ELR (cell line): ENCODE results near the gene RNF123.

Experiments used
- DNase-seq: peaks from one replicate; pipeline ENCODE4 v3.0.0-alpha.2; 2015; ENCODE audit warnings: low read depth

RNF123 gene

DNA sequence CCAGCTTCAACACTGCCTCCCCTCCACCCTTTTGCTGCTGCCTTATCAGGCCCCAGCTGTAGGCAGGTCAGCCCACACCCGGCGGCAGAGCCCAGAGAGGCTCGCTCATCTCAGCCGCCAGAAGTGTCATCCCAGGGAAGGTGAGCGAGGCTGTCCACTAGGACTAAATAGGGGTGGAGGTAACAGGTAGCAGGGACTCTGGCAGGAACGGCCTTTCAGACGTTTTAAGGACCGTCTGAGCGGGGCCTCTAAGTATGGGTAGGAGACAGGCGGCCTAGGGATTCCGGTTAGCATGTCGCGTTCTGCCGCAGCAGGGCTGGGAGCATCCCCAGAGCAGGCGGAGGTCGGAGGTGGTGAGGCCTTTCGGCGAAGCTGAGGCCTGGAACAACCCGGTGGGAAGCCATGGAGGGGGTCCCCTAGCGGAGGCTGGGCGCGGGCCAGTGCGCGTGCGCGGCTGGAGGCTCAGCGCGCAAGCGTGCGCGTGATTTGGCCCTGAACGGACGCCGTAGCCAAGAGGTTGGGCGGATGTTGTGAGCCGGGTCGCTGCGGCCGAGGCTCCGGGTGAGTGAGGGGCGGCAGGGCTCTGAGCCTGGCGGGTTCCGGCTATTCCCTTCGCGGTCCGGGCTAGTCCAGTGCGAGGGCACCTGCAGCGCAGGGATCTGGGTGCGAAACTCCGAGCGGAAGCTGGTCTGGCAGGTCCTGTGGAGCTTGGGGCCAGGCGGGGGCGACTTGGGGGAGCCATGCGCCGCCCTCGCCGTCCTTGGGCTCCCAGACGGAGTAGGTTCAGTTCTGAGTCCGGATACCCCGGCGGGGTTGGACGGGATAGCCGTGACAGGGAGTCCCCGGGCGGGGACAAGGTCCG, at the start of gene RNF123, which contains the start of gene MST1:
Gene RNF123 (plus strand): TSS at position 512 of the 862 bp plus-strand sequence. CDS start 1,609 bp downstream, outside the sequence.
Gene MST1 (minus strand): TSS at position 429 of the 862 bp plus-strand sequence. CDS start 783 bp downstream, outside the sequence.
- peak; percentile 89 for DNase-seq

DNA sequence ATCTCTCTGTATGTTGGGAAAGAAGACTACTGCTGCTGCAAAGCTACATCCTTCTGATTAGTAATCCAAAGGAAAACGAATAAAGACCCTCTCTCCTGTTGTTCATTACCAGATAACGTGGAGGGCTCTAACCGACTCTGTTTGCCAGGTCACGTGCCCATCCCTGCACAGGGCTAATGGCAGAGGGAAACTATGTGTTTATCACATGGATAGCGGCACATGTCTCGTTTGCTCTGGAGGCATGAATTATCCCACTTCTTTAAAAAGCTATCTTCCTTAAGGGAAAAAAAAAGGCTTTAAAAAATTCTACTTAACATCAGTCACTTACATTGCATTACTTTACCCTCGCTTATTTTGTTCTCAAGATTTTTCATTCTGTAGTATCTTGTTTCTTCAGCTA, 48.1 kb upstream of the RNF123 start:
- no peak for DNase-seq

DNA sequence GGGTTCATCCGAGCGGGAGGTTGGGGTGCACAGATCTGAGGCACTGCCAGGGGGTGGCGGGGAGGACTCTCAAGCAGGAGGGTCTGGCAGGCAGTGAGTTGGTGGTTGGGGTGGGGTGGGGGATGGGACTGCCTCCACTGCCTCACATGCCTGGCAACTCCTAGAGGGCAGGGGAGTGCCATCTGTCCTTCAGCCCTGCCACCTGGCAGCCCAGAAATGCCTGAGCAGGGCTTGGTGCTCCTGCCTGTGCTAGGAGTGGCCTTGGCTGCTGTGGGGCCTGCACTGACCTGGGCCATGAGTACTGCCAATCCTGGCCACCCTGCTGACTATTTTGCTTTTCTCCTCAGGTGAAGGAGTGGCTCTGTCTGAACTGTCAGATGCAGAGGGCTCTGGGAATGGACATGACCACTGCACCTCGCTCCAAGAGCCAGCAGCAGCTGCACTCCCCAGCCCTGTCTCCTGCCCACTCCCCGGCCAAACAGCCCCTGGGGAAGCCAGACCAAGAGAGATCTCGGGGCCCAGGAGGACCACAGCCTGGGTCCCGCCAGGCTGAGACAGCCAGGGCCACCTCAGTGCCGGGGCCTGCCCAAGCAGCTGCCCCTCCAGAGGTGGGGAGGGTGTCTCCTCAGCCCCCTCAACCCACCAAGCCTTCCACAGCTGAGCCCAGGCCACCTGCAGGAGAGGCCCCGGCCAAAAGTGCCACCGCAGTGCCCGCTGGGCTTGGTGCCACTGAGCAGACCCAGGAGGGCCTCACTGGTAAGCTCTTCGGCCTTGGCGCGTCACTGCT, 47.2 kb upstream of the RNF123 start:
- no peak for DNase-seq

DNA sequence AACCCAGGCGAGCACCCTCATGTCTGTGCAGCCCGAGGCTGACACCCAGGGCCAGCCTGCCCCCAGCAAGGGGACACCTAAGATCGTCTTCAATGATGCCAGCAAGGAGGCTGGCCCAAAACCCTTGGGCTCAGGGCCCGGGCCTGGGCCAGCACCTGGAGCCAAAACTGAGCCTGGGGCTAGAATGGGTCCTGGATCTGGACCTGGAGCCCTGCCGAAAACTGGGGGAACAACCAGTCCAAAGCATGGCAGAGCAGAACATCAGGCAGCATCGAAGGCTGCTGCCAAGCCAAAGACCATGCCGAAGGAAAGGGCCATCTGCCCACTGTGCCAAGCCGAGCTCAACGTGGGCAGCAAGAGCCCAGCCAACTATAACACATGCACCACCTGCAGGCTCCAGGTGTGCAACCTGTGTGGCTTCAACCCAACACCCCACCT, 46.6 kb upstream of the RNF123 start:
- DNase-seq: no peak

DNA sequence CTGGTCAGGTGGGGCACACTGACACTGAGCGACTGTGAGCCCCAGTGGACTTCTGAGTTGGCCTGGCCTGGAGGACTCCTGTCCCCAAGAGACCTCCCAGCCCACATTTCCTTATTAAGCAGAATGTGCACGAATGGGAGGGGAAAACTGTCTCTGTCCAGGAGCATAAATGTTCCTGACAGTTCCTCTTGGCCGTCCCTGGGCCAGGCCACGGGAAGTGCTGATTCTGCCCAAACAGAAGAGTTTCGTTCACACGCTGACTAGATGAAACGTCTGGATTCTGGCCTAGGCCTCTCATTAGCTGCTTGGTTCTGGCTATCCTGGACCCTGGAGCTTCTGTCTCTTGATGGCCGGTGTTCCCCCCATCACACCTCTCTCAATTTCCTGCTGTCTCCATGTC, 44.7 kb upstream of the RNF123 start:
- DNase-seq: no peak

DNA sequence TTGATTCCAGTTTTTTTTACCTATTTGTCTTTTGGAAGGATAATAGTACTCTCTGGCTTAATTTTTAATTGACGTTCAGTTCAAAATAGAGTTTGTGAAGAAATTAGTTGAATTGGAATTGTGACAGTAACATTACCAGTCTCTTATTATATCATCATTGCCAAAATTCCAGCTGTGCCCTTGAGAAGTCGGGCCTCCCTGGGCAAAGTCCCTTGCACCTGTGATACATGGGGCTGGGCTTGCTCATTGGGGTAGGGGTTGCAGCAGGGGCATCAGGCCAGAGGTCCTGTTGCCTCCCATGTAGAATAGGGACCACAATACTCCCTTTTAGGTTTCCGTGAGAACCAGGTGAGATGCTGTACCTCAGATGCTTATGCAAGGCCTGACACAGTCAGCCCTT, 43.1 kb upstream of the RNF123 start:
- no peak for DNase-seq

DNA sequence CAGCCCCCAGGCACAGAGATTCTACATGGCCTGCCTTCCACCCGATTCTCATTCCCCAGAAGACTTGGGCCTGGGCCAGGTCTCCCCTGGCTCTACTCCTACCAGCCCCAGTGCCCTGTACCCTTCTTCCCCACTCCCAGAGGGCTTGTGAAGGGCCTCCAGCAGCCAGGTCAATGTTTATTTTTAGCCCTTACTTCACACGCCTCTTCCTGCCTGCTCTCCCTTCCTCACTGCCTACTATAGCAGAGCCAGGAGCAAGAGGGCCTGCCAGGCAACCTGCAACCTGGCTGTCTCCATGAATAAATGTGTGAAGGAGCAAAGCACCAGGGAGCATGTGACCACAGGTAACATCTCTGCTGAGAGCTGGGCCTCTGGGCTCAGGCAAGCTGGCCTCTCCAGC, 41.6 kb upstream of the RNF123 start:
- DNase-seq: no peak

DNA sequence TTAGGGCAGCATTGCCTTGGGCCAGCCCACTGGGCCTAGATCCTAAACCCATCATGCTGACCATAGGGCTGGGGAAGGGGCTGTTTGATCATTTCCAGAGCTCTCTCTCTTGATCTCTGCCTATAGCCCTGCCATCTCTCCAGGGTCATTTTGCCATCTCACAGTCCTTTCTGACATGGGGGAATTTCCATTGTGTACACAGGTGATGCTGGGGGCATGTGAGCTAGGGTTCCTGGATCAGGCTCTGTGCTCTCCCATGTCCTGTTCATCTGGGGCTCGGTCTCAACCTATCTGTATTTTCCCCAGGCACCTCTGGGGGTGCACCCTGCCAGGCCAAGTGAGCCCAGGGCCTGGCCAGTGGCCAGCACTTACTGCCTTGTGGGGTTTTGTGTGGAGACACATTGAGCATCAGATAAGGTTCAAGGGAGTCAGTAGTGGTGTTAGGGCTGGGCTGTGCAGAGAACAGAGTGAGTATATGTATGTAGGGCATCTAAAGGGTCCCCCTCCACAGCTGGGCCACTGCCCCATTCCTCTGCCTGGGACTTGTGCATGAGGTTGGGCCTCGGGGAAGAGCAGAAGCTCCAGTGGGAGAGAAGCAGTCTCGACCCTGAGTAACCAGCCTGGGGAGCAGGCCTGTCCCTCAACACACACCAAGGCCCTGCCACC, 40.9 kb upstream of the RNF123 start:
- no peak for DNase-seq

DNA sequence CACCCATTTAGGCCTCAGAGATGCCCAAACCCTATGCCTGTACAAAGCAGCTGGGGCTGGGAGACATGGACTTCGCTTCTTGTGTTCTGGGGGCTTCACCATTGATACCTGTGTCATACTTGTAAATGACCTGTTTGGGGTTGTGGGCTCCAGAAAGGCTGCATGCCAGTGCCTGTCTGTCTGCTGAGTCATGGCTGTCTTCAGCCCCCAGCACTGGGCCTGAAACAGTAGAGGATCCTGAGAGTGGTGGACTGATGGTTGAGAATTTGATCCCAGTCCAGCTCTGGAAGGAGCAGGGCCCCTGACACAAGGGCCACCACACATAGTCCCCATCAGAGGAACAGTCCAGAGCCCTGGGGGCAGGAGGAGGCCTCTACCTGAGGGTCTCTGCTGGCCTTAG, 39.8 kb upstream of the RNF123 start:
- no peak for DNase-seq

DNA sequence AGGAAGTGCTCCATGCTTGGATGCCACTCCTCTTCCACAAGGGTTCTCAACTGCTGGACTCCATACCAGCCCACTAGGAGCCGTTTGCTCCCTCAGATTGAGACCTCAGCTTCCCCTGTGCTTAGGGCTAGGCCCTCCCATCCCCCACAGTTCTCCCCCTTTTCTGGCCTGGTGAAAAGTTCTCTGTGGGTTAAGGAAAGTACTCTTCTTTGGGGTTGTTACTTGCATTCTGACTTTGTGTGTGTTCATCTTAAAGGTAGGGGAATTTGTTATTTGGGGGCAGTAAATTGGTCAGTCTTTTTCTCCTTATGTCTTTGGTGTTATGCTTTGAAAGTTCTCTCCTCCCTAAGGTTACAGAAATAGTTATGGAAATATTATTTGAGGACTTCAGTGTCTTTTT, 39.2 kb upstream of the RNF123 start:
- no peak for DNase-seq

DNA sequence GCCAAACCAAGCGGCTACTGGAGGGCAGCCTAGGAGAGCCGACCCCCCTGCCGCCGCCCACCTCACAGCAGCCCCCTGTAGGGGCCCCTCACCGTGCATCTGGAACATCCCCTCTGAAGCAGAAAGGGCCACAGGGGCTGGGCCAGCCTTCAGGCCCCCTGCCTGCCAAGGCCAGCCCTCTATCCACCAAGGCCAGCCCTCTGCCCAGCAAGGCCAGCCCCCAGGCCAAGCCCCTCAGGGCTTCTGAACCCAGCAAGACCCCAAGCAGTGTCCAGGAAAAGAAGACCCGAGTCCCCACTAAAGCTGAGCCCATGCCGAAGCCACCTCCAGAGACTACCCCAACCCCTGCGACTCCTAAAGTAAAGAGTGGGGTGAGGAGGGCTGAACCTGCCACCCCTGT, 38.7 kb upstream of the RNF123 start:
- no peak for DNase-seq

DNA sequence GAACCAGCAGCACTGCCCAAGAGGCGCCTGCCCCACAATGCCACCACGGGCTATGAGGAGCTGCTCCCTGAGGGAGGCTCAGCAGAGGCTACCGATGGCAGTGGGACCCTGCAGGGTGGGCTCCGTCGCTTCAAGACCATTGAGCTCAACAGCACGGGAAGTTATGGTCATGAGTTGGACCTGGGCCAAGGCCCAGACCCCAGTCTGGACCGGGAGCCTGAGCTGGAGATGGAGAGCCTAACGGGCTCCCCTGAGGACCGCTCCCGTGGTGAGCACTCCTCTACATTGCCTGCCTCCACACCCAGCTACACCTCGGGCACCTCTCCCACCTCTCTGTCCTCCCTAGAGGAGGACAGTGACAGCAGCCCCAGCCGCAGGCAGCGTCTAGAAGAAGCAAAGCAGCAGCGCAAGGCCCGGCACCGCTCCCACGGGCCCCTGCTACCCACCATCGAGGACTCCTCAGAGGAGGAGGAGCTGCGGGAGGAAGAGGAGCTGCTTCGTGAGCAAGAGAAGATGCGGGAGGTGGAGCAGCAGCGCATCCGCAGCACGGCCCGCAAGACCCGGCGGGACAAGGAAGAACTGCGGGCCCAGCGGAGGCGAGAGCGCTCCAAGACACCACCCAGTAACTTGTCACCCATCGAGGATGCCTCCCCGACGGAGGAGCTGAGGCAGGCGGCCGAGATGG, 37.0 kb upstream of the RNF123 start:
- DNase-seq: no peak

DNA sequence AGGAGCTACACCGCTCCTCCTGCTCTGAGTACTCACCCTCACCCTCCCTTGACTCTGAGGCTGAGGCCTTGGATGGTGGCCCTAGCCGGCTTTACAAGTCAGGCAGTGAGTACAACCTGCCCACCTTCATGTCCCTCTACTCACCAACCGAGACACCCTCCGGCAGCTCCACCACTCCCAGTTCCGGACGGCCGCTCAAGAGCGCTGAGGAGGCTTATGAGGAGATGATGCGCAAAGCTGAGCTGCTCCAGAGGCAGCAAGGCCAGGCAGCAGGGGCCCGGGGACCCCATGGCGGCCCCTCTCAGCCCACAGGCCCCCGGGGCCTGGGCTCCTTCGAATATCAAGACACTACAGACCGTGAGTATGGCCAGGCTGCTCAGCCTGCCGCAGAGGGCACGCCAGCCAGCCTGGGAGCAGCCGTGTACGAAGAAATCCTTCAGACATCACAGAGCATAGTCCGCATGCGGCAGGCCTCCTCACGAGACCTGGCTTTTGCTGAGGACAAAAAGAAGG, 36.4 kb upstream of the RNF123 start:
- no peak for DNase-seq

DNA sequence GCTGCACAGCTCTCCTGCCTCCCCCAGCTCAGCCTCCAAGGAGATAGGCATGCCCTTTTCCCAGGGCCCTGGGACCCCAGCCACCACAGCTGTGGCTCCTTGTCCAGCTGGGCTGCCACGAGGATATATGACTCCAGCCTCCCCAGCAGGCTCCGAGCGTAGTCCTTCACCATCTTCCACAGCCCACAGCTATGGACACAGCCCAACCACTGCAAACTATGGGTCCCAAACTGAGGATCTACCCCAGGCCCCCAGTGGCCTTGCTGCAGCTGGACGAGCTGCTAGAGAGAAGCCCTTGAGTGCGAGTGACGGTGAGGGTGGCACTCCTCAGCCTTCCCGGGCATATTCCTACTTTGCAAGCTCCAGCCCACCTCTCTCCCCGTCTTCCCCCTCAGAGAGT, 35.7 kb upstream of the RNF123 start:
- no peak for DNase-seq

DNA sequence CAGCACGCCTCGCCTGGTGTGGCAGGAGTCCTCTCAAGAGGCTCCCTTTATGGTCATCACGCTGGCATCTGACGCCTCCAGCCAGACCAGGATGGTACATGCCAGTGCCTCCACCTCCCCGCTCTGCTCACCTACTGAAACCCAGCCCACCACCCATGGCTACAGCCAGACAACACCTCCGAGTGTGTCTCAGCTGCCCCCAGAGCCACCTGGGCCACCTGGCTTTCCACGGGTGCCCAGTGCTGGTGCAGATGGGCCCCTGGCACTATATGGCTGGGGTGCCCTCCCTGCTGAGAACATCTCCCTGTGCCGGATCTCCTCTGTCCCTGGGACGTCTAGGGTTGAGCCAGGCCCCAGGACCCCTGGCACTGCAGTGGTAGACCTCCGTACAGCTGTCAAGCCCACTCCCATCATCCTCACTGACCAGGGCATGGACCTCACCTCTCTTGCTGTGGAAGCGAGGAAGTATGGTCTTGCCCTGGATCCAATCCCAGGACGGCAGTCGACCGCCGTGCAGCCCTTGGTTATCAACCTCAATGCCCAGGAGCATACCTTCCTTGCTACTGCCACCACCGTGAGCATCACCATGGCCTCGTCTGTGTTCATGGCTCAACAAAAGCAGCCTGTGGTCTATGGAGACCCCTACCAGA, 35.1 kb upstream of the RNF123 start:
- no peak for DNase-seq

DNA sequence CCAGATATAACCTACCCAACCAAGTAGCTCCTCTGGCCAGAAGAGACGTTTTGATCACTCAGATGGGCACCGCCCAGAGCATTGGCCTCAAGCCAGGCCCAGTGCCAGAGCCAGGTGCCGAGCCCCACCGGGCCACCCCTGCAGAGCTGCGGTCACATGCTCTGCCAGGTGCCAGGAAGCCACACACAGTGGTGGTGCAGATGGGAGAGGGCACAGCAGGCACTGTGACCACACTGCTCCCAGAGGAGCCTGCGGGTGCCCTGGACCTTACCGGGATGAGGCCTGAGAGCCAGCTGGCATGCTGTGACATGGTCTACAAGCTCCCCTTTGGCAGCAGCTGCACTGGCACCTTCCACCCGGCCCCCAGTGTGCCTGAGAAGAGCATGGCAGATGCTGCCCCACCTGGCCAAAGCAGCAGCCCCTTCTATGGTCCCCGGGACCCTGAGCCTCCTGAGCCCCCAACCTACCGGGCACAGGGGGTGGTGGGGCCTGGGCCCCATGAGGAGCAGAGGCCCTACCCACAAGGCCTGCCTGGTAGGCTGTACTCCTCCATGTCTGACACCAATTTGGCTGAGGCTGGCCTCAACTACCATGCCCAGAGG, 34.3 kb upstream of the RNF123 start:
- no peak for DNase-seq

DNA sequence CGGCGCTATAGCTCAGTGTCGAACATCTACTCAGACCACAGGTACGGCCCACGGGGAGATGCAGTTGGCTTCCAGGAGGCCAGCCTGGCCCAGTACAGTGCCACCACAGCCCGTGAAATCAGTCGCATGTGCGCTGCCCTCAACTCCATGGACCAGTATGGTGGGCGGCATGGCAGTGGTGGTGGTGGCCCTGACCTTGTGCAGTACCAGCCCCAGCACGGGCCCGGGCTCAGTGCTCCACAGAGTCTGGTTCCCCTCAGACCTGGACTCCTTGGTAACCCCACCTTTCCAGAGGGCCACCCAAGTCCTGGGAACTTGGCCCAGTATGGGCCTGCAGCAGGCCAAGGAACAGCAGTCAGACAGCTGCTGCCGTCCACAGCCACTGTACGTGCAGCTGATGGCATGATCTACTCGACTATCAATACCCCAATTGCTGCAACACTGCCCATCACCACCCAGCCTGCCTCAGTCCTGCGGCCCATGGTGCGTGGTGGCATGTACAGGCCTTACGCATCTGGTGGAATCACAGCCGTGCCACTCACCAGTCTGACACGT, 33.5 kb upstream of the RNF123 start:
- DNase-seq: no peak

DNA sequence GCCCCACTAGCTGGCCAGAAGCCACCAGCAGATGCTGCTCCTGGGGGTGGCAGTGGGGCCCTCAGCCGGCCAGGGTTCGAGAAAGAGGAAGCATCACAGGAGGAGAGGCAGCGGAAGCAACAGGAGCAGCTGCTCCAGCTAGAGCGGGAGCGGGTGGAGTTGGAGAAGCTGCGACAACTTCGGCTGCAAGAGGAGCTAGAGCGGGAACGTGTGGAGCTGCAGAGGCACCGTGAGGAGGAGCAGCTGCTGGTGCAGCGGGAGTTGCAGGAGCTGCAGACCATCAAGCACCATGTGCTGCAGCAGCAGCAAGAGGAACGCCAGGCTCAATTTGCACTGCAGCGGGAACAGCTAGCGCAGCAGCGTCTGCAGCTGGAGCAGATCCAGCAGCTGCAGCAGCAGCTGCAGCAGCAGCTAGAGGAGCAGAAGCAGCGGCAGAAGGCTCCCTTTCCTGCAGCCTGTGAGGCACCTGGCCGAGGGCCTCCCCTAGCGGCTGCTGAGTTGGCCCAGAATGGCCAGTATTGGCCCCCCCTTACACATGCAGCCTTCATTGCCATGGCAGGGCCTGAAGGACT, 32.7 kb upstream of the RNF123 start:
- DNase-seq: peak; percentile 20

DNA sequence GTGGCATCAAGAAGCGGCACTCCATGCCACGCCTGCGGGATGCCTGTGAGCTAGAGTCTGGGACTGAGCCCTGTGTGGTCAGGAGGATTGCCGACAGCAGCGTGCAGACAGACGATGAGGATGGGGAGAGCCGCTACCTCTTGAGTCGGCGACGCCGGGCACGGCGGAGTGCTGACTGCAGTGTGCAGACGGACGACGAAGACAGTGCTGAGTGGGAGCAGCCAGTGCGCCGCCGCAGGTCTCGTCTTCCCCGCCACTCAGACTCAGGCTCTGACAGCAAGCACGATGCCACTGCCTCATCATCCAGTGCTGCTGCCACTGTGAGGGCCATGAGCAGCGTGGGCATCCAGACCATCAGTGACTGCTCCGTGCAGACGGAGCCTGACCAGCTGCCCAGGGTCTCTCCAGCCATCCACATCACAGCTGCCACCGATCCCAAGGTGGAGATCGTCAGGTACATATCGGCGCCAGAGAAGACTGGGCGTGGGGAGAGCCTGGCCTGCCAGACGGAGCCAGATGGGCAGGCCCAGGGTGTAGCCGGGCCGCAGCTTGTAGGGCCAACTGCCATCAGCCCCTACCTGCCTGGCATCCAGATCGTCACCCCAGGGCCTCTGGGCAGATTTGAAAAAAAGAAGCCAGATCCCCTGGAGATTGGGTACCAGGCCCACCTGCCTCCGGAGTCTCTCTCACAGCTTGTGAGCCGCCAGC, 32.0 kb upstream of the RNF123 start:
- no peak for DNase-seq
